ENCODE results near the gene DHX30. TPM values are rescaled to one million over a fixed set of nuclear protein-coding genes. Genes with fewer than 3 reads are reported as not detected.

Gene DHX30
- total RNA-seq, 6 donors from 2014 or later: 57.0 to 105 (median 72.8) TPM

- no peak for TF ChIP-seq POLR2A (IDR thresholded peaks at IDR 0.05)
- no peak for TF ChIP-seq EP300 (IDR thresholded peaks at IDR 0.05)
- TF ChIP-seq POLR2AphosphoS5 (IDR thresholded peaks at IDR 0.05): no peak
- TF ChIP-seq CTCF (IDR thresholded peaks at IDR 0.05): no peak
- WGBS, 2 donors: 89 to 91% methylated on average over 7 of the region's 7 CpGs
- Histone ChIP-seq H3K9me3 (no peaks in the 10 kb centered on the region), H3K4me1 (no peaks in the 10 kb centered on the region), H3K27ac (no peak overlapping the region), H3K27me3 (no peaks in the 10 kb centered on the region), H3K4me3 (no peak overlapping the region), H3K36me3 (peaks cover 22 to 96% (median 86%) of the 10 kb centered on the region in 4 donors)
- no peak for ATAC-seq (ENCODE audit: low FRiP score in 2 of 2)
- no peak for DNase-seq
Measured at GRCh38 chr3:47841786-47842349, 38.9 kb downstream of the DHX30 start.

- Histone ChIP-seq H3K27ac (no peak overlapping the region), H3K4me1 (no peaks in the 10 kb centered on the region), H3K36me3 (peaks cover 23 to 98% (median 88%) of the 10 kb centered on the region in 4 donors), H3K9me3 (no peaks in the 10 kb centered on the region), H3K4me3 (no peak overlapping the region), H3K27me3 (no peaks in the 10 kb centered on the region)
- peak in 1 of 2 donors; percentile 81 for DNase-seq
- no peak for TF ChIP-seq POLR2A (IDR thresholded peaks at IDR 0.05)
- no peak for TF ChIP-seq POLR2AphosphoS5 (IDR thresholded peaks at IDR 0.05)
- TF ChIP-seq EP300 (IDR thresholded peaks at IDR 0.05): no peak
- TF ChIP-seq CTCF (IDR thresholded peaks at IDR 0.05): no peak
- ATAC-seq (ENCODE audit: low FRiP score in 2 of 2): no peak
- WGBS, 2 donors: 94 to 97% methylated on average over 13 to 15 of the region's 37 CpGs
Measured at GRCh38 chr3:47846186-47846879, 43.4 kb downstream of the DHX30 start.

GRCh38 chr3:47846880-47847248, 43.9 kb downstream of the DHX30 start:
- no peak overlapping the region for H3K27ac ChIP-seq
- DNase-seq: no peak
- no peak for ATAC-seq (ENCODE audit: low FRiP score in 2 of 2)
- H3K36me3 ChIP-seq: peaks cover 21 to 98% (median 86%) of the 10 kb centered on the region in 4 donors
- H3K4me3 ChIP-seq: no peak overlapping the region
- no peak for TF ChIP-seq CTCF (IDR thresholded peaks at IDR 0.05)
- no peak for TF ChIP-seq EP300 (IDR thresholded peaks at IDR 0.05)
- no peaks in the 10 kb centered on the region for H3K9me3 ChIP-seq
- H3K27me3 ChIP-seq: no peaks in the 10 kb centered on the region
- 91% methylated on average over 8 of the region's 10 CpGs; no CpG with 5 or more reads in 1 of the 2 donors for WGBS, 2 donors
- no peaks in the 10 kb centered on the region for H3K4me1 ChIP-seq

- TF ChIP-seq POLR2AphosphoS5 (IDR thresholded peaks at IDR 0.05): no peak
- no peak for TF ChIP-seq EP300 (IDR thresholded peaks at IDR 0.05)
- no peak for TF ChIP-seq CTCF (IDR thresholded peaks at IDR 0.05)
- no peak for TF ChIP-seq POLR2A (IDR thresholded peaks at IDR 0.05)
Measured at GRCh38 chr3:47847260-47847659, 44.3 kb downstream of the DHX30 start.

More at GRCh38 chr3:47847260-47847659, 44.3 kb downstream of the DHX30 start:
- Histone ChIP-seq H3K9me3 (no peaks in the 10 kb centered on the region), H3K4me1 (no peaks in the 10 kb centered on the region), H3K36me3 (peaks cover 21 to 100% (median 84%) of the 10 kb centered on the region in 4 donors), H3K27ac (no peak overlapping the region), H3K4me3 (no peak overlapping the region), H3K27me3 (no peaks in the 10 kb centered on the region)
- 91% methylated on average over 7 to 11 of the region's 11 CpGs for WGBS, 2 donors
- ATAC-seq (ENCODE audit: low FRiP score in 2 of 2) (no peak), DNase-seq (no peak)

Data from upper lobe of left lung (tissue), 6 donors.